Chondrocyte (in vitro differentiated cells): ENCODE results near the gene KDM4B. TPM values are rescaled to one million over a fixed set of nuclear protein-coding genes. Genes with fewer than 3 reads are reported as not detected.

Source experiments
- DNase-seq: peaks from one replicate; pipeline ENCODE4 v3.0.0; 2021; ENCODE audit warnings: mixed read lengths, low spot score
- H3K27ac Mint-ChIP-seq: one replicate; pipeline ENCODE4 v1.8.0; 2021; ENCODE audit warnings: mild to moderate bottlenecking, moderate library complexity, mixed read lengths; ENCODE audit not compliant: unreplicated experiment
- H3K27me3 Mint-ChIP-seq: 2 replicates; pipeline ENCODE4 v1.8.0; 2021; ENCODE audit warnings: low read depth, mixed read lengths
- H3K36me3 Mint-ChIP-seq: 2 replicates; pipeline ENCODE4 v1.8.0; 2021; ENCODE audit warnings: low read depth, mixed read lengths
- H3K4me1 Mint-ChIP-seq: 2 replicates; pipeline ENCODE4 v1.8.0; 2021; ENCODE audit warnings: low read depth, mild to moderate bottlenecking, mixed read lengths
- H3K4me3 Mint-ChIP-seq: one replicate; pipeline ENCODE4 v1.8.0; 2021; ENCODE audit warnings: mild to moderate bottlenecking, moderate library complexity, mixed read lengths; ENCODE audit not compliant: unreplicated experiment
- H3K9me3 Mint-ChIP-seq: 2 replicates; pipeline ENCODE4 v1.8.0; 2021; ENCODE audit warnings: low read depth, mixed read lengths
- total RNA-seq: library from RNA; stranded (reverse); gene quantifications from 3 replicates; pipeline ENCODE4 v1.2.1, GENCODE V29; 2021
- TF ChIP-seq, protein P1 (sequence below): fragments of 200-600 bp; sonication (generic); IDR thresholded peaks from 2 replicates; pipeline ENCODE4 v1.5.0; 2021; ENCODE audit warnings: antibody characterized with exemption, mild to moderate bottlenecking, moderate library complexity

Gene KDM4B
- total RNA-seq, 1 donor from 2014 or later, result 52.2 TPM

DNA sequence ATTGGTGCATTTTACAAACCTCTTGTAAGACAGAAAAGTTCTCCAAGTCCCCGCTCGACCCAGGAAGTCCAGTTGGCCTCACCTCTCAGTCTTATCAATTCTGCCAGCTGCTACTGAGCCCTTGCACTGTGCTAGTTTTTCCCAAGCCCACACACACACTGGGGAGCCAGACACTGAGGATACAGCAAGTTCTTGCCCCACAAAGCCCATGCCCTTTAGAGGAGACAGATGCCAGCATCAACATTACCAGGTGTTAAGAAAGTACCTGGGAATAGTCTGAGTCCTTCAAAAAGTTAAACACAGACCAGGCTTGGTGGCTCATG lies 196.7 kb downstream of the KDM4B start:
- H3K9me3 Mint-ChIP-seq, result peaks cover 5% of the 10 kb centered on the region
- H3K27me3 Mint-ChIP-seq, result no peaks in the 10 kb centered on the region
- peaks cover 5% of the 10 kb centered on the region for H3K4me1 Mint-ChIP-seq
- H3K27ac Mint-ChIP-seq, result no peak overlapping the region
- H3K4me3 Mint-ChIP-seq, result no peak overlapping the region
- no peak for DNase-seq
- TF ChIP-seq, protein P1, sequence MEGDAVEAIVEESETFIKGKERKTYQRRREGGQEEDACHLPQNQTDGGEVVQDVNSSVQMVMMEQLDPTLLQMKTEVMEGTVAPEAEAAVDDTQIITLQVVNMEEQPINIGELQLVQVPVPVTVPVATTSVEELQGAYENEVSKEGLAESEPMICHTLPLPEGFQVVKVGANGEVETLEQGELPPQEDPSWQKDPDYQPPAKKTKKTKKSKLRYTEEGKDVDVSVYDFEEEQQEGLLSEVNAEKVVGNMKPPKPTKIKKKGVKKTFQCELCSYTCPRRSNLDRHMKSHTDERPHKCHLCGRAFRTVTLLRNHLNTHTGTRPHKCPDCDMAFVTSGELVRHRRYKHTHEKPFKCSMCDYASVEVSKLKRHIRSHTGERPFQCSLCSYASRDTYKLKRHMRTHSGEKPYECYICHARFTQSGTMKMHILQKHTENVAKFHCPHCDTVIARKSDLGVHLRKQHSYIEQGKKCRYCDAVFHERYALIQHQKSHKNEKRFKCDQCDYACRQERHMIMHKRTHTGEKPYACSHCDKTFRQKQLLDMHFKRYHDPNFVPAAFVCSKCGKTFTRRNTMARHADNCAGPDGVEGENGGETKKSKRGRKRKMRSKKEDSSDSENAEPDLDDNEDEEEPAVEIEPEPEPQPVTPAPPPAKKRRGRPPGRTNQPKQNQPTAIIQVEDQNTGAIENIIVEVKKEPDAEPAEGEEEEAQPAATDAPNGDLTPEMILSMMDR, result no peak
- H3K36me3 Mint-ChIP-seq, result peaks cover 2% of the 10 kb centered on the region

DNA sequence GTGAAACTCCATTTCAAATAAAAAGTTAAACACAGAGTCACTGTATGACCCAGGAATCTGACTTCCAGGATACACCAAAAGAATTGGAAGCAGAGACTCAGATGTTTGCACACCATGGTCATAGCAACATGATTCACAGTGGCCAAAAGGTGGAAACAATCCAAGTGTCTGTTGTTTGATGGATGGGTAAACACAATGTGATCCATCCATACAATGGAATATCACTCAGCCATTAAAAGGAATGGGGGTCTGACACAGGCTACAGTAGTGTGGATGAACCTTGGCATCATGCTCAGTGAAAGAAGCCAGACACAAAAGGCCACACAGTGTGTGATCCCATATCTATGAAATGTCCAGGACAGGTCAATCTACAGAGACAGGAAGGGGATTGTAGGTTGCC lies 197.3 kb downstream of the KDM4B start:
- Mint-ChIP-seq H3K4me3 (no peak overlapping the region), H3K9me3 (peaks cover 5% of the 10 kb centered on the region), H3K36me3 (peaks cover 2% of the 10 kb centered on the region), H3K27ac (no peak overlapping the region), H3K27me3 (no peaks in the 10 kb centered on the region), H3K4me1 (peaks cover 5% of the 10 kb centered on the region)
- DNase-seq, result no peak
- TF ChIP-seq, protein P1, result no peak

DNA sequence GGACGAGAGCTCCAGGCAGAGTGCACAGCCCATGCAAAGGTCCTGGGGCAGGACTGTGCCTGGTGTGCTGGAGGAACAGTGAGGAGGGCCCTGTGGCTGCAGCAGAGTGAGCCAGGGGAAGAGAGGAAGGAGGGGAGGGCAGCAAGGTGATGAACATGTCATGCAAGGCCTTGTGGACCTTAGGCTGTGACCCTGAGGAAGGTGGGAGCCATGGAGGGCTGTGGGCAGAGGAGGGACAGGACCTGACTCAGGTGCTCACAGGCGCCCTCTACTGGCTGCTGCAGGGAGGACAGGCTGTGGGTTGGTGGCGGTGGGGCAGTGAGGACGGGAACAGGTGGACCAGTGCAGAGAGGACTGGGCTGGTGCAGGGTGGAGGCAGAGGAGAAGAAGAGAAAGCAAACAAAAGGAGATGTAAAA lies 201.4 kb downstream of the KDM4B start:
- TF ChIP-seq, protein P1, result peak; percentile 72
- Mint-ChIP-seq H3K9me3 (peaks cover 5% of the 10 kb centered on the region), H3K36me3 (peaks cover 2% of the 10 kb centered on the region), H3K4me1 (peaks cover 19% of the 10 kb centered on the region), H3K27me3 (no peaks in the 10 kb centered on the region), H3K4me3 (no peak overlapping the region), H3K27ac (peak overlapping the region; percentile 22)
- DNase-seq, result no peak

DNA sequence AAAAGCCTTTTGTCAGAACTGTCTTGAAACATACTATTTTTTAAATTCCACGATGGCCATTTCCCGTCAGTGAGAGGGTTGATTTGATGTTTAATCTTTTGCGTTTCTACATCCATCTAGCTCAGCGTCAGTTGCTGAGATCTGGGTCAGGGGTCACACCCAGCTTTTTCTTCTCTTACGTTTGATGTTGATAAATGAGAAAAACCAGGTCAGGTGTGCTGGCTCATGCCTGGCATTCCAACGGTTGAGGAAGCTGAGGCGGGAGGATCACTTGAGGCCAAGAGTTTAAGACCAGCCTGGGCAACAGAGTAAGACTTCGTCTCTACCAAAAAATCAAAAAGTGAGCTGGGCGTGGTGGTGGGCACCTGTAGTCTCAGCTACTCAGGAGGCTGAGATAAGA lies 202.8 kb downstream of the KDM4B start:
- no peak overlapping the region for H3K4me3 Mint-ChIP-seq
- peaks cover 5% of the 10 kb centered on the region for H3K9me3 Mint-ChIP-seq
- peaks cover 19% of the 10 kb centered on the region for H3K4me1 Mint-ChIP-seq
- TF ChIP-seq, protein P1, result no peak
- DNase-seq, result no peak
- no peaks in the 10 kb centered on the region for H3K27me3 Mint-ChIP-seq
- peaks cover 2% of the 10 kb centered on the region for H3K36me3 Mint-ChIP-seq
- no peak overlapping the region for H3K27ac Mint-ChIP-seq

DNA sequence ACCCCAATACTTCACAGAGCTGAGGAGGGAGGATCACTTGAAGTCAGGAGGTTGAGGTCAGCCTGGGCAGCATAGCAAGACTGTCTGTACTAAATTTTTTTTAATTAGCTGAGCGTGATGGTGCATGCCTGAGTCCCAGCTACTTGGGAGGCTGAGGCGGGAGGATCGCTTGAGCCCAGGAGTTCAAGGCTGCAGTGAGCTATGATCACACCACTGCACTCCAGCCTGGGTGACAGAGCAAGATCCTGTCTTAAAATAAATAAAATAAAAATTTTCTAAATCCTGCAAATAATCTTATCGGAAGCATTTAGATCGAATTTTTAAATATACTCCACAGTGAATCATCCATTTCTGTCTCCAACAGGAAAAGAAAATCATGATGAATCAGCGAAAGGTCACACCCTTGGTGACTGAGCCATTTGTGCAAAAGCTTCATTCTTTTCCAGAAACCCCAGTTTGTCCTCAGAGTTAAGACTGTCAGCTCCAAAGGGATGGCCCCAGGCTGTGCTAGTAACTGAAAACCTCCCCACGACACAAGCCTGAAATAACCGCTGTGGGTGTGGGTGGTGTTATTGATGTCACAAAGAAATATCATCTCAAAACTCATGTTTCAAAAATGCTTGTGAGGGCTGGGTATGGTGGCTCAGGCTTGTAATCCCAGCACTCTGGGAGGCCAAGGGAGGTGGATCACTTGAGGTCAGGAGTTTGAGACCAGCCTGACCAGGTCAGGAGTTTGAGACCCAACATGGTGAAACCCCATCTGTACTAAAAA lies 204.1 kb downstream of the KDM4B start:
- DNase-seq, result no peak
- Mint-ChIP-seq H3K4me3 (no peak overlapping the region), H3K36me3 (no peaks in the 10 kb centered on the region), H3K27me3 (no peaks in the 10 kb centered on the region), H3K4me1 (peaks cover 24% of the 10 kb centered on the region), H3K9me3 (no peaks in the 10 kb centered on the region), H3K27ac (peak overlapping the region; percentile 89)
- TF ChIP-seq, protein P1, result no peak
